CD4-positive, alpha-beta T cell (primary cell): ENCODE measurements around the gene CDH22. TPM values are rescaled to one million over a fixed set of nuclear protein-coding genes. Genes with fewer than 3 reads are reported as not detected.

Experiments
- ATAC-seq: fragments of 200-7000 bp; cut with Tn5 transposase; one replicate; pipeline ENCODE4 v1.10.0; 2022; ENCODE audit warnings: mild to moderate bottlenecking; ENCODE audit not compliant: poor library complexity
- CTCF ChIA-PET: fragments of 350-600 bp; sonication (Branson Sonifier 250); formaldehyde crosslinking; loops from one replicate; lab custom pipeline; 2021; ENCODE audit warnings: antibody characterized with exemption, inconsistent platforms; lab: Charles Lee
- POLR2A ChIA-PET: fragments of 350-600 bp; sonication (Branson Sonifier 250); formaldehyde crosslinking; loops from one replicate; lab custom pipeline; 2021; ENCODE audit warnings: antibody characterized with exemption, inconsistent platforms; lab: Charles Lee
- DNase-seq, 14 experiments: peaks; one replicate each; pipeline ENCODE4 v3.0.0-alpha.2; 2013 to 2020; ENCODE audit warnings: mixed read lengths in 2 of 14
- H3K27ac ChIP-seq, 2 donors: one replicate each; pipeline versions ENCODE4 v1.5.1 to v1.7.0; 2013; ENCODE audit warnings: low read length in 2 of 2, low read depth in 1 of 2, mild to moderate bottlenecking in 1 of 2
- H3K27me3 ChIP-seq, 2 experiments: 1 replicate in 1 of 2; 2 replicates in 1 of 2; pipeline versions ENCODE4 v1.6.1 to v1.7.0; 2013; ENCODE audit warnings: low read length in 2 of 2, control low read depth in 1 of 2, mild to moderate bottlenecking in 1 of 2, moderate library complexity in 1 of 2; ENCODE audit not compliant: insufficient read depth in 2 of 2, control insufficient read depth in 1 of 2
- H3K36me3 ChIP-seq: one replicate; pipeline ENCODE4 v1.6.1; 2013; ENCODE audit warnings: low read length, control low read depth; ENCODE audit not compliant: insufficient read depth
- H3K4me1 ChIP-seq: one replicate; pipeline ENCODE4 v1.6.1; 2013; ENCODE audit warnings: low read length, control low read depth; ENCODE audit not compliant: insufficient read depth
- H3K4me3 ChIP-seq: one replicate; pipeline ENCODE4 v1.5.1; 2013; ENCODE audit warnings: mild to moderate bottlenecking, low read length, moderate library complexity
- H3K9me3 ChIP-seq, 2 experiments: 1 replicate in 1 of 2; 2 replicates in 1 of 2; pipeline versions ENCODE4 v1.6.1 to v1.7.0; 2013; ENCODE audit warnings: low read length in 2 of 2, mild to moderate bottlenecking in 2 of 2, control low read depth in 1 of 2, moderate library complexity in 1 of 2; ENCODE audit not compliant: control insufficient read depth in 1 of 2, insufficient read depth in 1 of 2
- H3K27ac Mint-ChIP-seq: one replicate; pipeline ENCODE4 v1.8.0; 2020; ENCODE audit warnings: mixed read lengths
- H3K27me3 Mint-ChIP-seq: one replicate; pipeline ENCODE4 v1.8.0; 2021; ENCODE audit warnings: mixed read lengths
- H3K36me3 Mint-ChIP-seq: one replicate; pipeline ENCODE4 v1.8.0; 2021; ENCODE audit warnings: low read depth, mixed read lengths
- H3K4me1 Mint-ChIP-seq: one replicate; pipeline ENCODE4 v1.8.0; 2021; ENCODE audit warnings: low read depth, mixed read lengths
- H3K4me3 Mint-ChIP-seq: one replicate; pipeline ENCODE4 v1.8.0; 2020; ENCODE audit warnings: mild to moderate bottlenecking, mixed read lengths
- H3K9me3 Mint-ChIP-seq: one replicate; pipeline ENCODE4 v1.8.0; 2020; ENCODE audit warnings: mixed read lengths
- CTCF ChIP-seq: fragments of 200-600 bp; IDR thresholded peaks from one replicate; pipeline ENCODE4 v1.8.0; 2022; ENCODE audit warnings: antibody characterized with exemption, mild to moderate bottlenecking
- intact Hi-C, 2 experiments: fragments of 100-400 bp; cut with DNase I in 1 of 2; cut with micrococcal nuclease in 1 of 2; formaldehyde crosslinking; loops; one replicate each; pipeline versions ENCODE4 v1.15.1 to v1.9.0; 2023 to 2025; cut with DNase I, micrococcal nuclease
- total RNA-seq, 174 experiments: library from RNA in 2 of 174; stranded (reverse) in 2 of 174; gene quantifications; one replicate each; pipeline ENCODE4 v1.2.3 and lab custom pipeline; 2021 to 2026

CDH22 gene
- total RNA-seq, 2 experiments from 2014 or later = not detected

GRCh38 chr20:46139908-46140482 lies 168.3 kb downstream of the CDH22 start:
- Mint-ChIP-seq H3K9me3 (no peaks in the 10 kb centered on the region), H3K4me1 (no peaks in the 10 kb centered on the region), H3K36me3 (no peaks in the 10 kb centered on the region), H3K27ac (no peak overlapping the region), H3K27me3 (peaks cover 70% of the 10 kb centered on the region), H3K4me3 (no peak overlapping the region)
- no peak overlapping the region for H3K4me3 ChIP-seq
- peaks cover 13 to 16% of the 10 kb centered on the region in 2 experiments for H3K27me3 ChIP-seq
- no peaks in the 10 kb centered on the region for H3K36me3 ChIP-seq
- no peak for TF ChIP-seq CTCF
- no peaks in the 10 kb centered on the region for H3K4me1 ChIP-seq
- no peaks in the 10 kb centered on the region for H3K9me3 ChIP-seq
- no peak for DNase-seq
- ChIA-PET CTCF (no interaction called here), POLR2A (no interaction called here)
- ATAC-seq = no peak
- H3K27ac ChIP-seq = no peak overlapping the region
- intact Hi-C loops = no loop called here

GRCh38 chr20:46139266-46139889 lies 168.9 kb downstream of the CDH22 start:
- H3K27me3 ChIP-seq = peaks cover 13 to 20% of the 10 kb centered on the region in 2 experiments
- no peak overlapping the region for H3K4me3 ChIP-seq
- Mint-ChIP-seq H3K27ac (no peak overlapping the region), H3K4me3 (no peak overlapping the region), H3K27me3 (peaks cover 76% of the 10 kb centered on the region), H3K4me1 (no peaks in the 10 kb centered on the region), H3K36me3 (no peaks in the 10 kb centered on the region), H3K9me3 (no peaks in the 10 kb centered on the region)
- no peak overlapping the region for H3K27ac ChIP-seq
- ChIA-PET CTCF (no interaction called here), POLR2A (no interaction called here)
- intact Hi-C loops = no loop called here
- no peaks in the 10 kb centered on the region for H3K4me1 ChIP-seq
- H3K9me3 ChIP-seq = no peaks in the 10 kb centered on the region
- H3K36me3 ChIP-seq = no peaks in the 10 kb centered on the region
- DNase-seq (no peak), ATAC-seq (no peak)
- no peak for TF ChIP-seq CTCF

- no peaks in the 10 kb centered on the region for H3K9me3 Mint-ChIP-seq
- H3K4me1 Mint-ChIP-seq = no peaks in the 10 kb centered on the region
- H3K27me3 Mint-ChIP-seq = peaks cover 75% of the 10 kb centered on the region
- Histone ChIP-seq H3K27ac (no peak overlapping the region), H3K4me1 (no peaks in the 10 kb centered on the region), H3K4me3 (no peak overlapping the region), H3K27me3 (peaks cover 16 to 24% of the 10 kb centered on the region in 2 experiments), H3K9me3 (no peaks in the 10 kb centered on the region), H3K36me3 (no peaks in the 10 kb centered on the region)
- TF ChIP-seq CTCF = no peak
- no peak overlapping the region for H3K27ac Mint-ChIP-seq
- CTCF ChIA-PET = interaction anchor here (1.0 kb wide), 1 partner anchor 543 kb away, joined by 3 read pairs; no protein-coding TSS in a partner anchor
- POLR2A ChIA-PET = no interaction called here
- DNase-seq (no peak), ATAC-seq (no peak)
- no peaks in the 10 kb centered on the region for H3K36me3 Mint-ChIP-seq
- H3K4me3 Mint-ChIP-seq = no peak overlapping the region
- intact Hi-C loops = no loop called here
These were observed 170.5 kb downstream of the CDH22 start for GRCh38 chr20:46137816-46138215.
